Sigmoid colon (tissue), 7 donors: Measurements from ENCODE around the gene ADGRV1. TPM values are rescaled to one million over a fixed set of nuclear protein-coding genes. Genes with fewer than 3 reads are reported as not detected.

Source experiments
- DNase-seq: peaks from one replicate; pipeline ENCODE4 v3.0.0-alpha.2; 2019
- H3K27ac ChIP-seq, 4 donors: fragments of 200-600 bp; sonication (generic); one replicate each; pipeline ENCODE4 v1.5.1; 2016 to 2019; ENCODE audit warnings: mild to moderate bottlenecking in 1 of 4
- H3K27me3 ChIP-seq, 3 donors: fragments of 200-600 bp; sonication (generic); one replicate each; pipeline ENCODE4 v1.5.1; 2019; ENCODE audit warnings: mild to moderate bottlenecking in 1 of 3
- H3K36me3 ChIP-seq, 4 donors: fragments of 200-600 bp; sonication (generic); one replicate each; pipeline ENCODE4 v1.5.1; 2016 to 2019
- H3K4me1 ChIP-seq, 4 donors: fragments of 200-600 bp; sonication (generic); one replicate each; pipeline ENCODE4 v1.5.1; 2017 to 2019
- H3K4me3 ChIP-seq, 4 donors: fragments of 200-600 bp; sonication (generic); one replicate each; pipeline ENCODE4 v1.5.1; 2017 to 2019; ENCODE audit warnings: mild to moderate bottlenecking in 2 of 4, moderate library complexity in 1 of 4
- H3K9me3 ChIP-seq, 4 donors: fragments of 200-600 bp in 3 of 4; sonication (generic) in 3 of 4; one replicate each; pipeline versions ENCODE4 v1.5.1 to v1.6.1; 2013 to 2019
- CTCF ChIP-seq, 4 experiments: fragments of 450-650 bp in 3 of 4; fragments of 200-600 bp in 1 of 4; IDR thresholded peaks; one replicate each; pipeline ENCODE4 v1.5.1; 2016 to 2019; ENCODE audit warnings: antibody characterized with exemption in 4 of 4, mild to moderate bottlenecking in 3 of 4, moderate library complexity in 2 of 4
- EP300 ChIP-seq, 4 donors: sonication (generic); formaldehyde crosslinking; IDR thresholded peaks; one replicate each; pipeline ENCODE4 v1.6.1; 2017; ENCODE audit warnings: antibody characterized with exemption in 4 of 4
- POLR2A ChIP-seq, 2 donors: fragments of 450-650 bp; IDR thresholded peaks; one replicate each; pipeline ENCODE4 v1.6.1; 2016; ENCODE audit warnings: antibody characterized with exemption in 2 of 2, mild to moderate bottlenecking in 2 of 2, moderate library complexity in 2 of 2
- POLR2AphosphoS5 ChIP-seq, 4 donors: sonication (generic); formaldehyde crosslinking; IDR thresholded peaks; one replicate each; pipeline ENCODE4 v1.6.1; 2017; ENCODE audit warnings: antibody characterized with exemption in 4 of 4
- WGBS, 2 donors: extraction: QIAGEN DNeasy Blood & Tissue Kit; methylation state at CpG; one replicate each; pipeline ENCODE4 v1.1.7; 2013; 5-methylcytosine and 5-hydroxymethylcytosine counted together
- intact Hi-C: fragments of 100-400 bp; cut with DNase I; formaldehyde crosslinking; loops from one replicate; pipeline ENCODE4 v1.15.1; 2023
- polyA plus RNA-seq, 3 donors: library from polyadenylated mRNA; stranded (reverse); fragments of 200-250 nt; gene quantifications; one replicate each; pipeline ENCODE4 v1.2.3, GENCODE V29; 2013
- total RNA-seq, 4 donors: library from RNA; depleted of rRNA; stranded (reverse); fragments of >200 nt; gene quantifications; one replicate each; pipeline ENCODE4 v1.1.0, GENCODE V29; 2016
- donor health status: healthy with polysubstance abuse.
- donor health status: Bipolar disorder and iron deficiency.
- donor health status: healthy.

The ADGRV1 gene
- total and polyA plus RNA-seq, 7 donors: 0.54 to 2.1 (median 0.74) TPM; not detected in 1

- Histone ChIP-seq H3K9me3 (no peaks in the 10 kb centered on the region), H3K27ac (peak overlapping the region in 1 of 4 donors; percentile 47), H3K36me3 (no peaks in the 10 kb centered on the region), H3K27me3 (no peaks in the 10 kb centered on the region), H3K4me3 (no peak overlapping the region), H3K4me1 (peaks cover 0 to 65% (median 51%) of the 10 kb centered on the region in 4 donors)
- 47 to 84% methylated on average over 4 of the region's 4 CpGs for WGBS, 2 donors
- DNase-seq: no peak
- intact Hi-C loops: no loop called here
- no peak for TF ChIP-seq CTCF (IDR thresholded peaks at IDR 0.05)
Observed at GRCh38 chr5:91026466-91026865, 467.9 kb downstream of the ADGRV1 start.

- Histone ChIP-seq H3K27ac (peak overlapping the region in 2 of 4 donors; percentile 11 to 47), H3K36me3 (no peaks in the 10 kb centered on the region), H3K4me3 (no peak overlapping the region), H3K4me1 (peaks cover 0 to 59% (median 45%) of the 10 kb centered on the region in 4 donors), H3K9me3 (no peaks in the 10 kb centered on the region), H3K27me3 (no peaks in the 10 kb centered on the region)
- TF ChIP-seq EP300 (IDR thresholded peaks at IDR 0.05): no peak
- no peak for TF ChIP-seq POLR2A (IDR thresholded peaks at IDR 0.05)
- TF ChIP-seq POLR2AphosphoS5 (IDR thresholded peaks at IDR 0.05): no peak
- TF ChIP-seq CTCF (IDR thresholded peaks at IDR 0.05): no peak
- intact Hi-C loops: no loop called here
- no peak for DNase-seq
- WGBS, 2 donors: 26 to 70% methylated on average over 1 of the region's 1 CpG
Observed at GRCh38 chr5:91027405-91028139, 469.0 kb downstream of the ADGRV1 start.

- Histone ChIP-seq H3K4me1 (peaks cover 0 to 54% (median 44%) of the 10 kb centered on the region in 4 donors), H3K9me3 (no peaks in the 10 kb centered on the region), H3K27me3 (no peaks in the 10 kb centered on the region), H3K36me3 (no peaks in the 10 kb centered on the region), H3K27ac (peak overlapping the region in 1 of 4 donors; percentile 44), H3K4me3 (no peak overlapping the region)
- WGBS, 2 donors: 14 to 67% methylated on average over 2 of the region's 2 CpGs
- no peak for DNase-seq
- intact Hi-C loops: no loop called here
- no peak for TF ChIP-seq POLR2A (IDR thresholded peaks at IDR 0.05)
- TF ChIP-seq POLR2AphosphoS5 (IDR thresholded peaks at IDR 0.05): no peak
- TF ChIP-seq EP300 (IDR thresholded peaks at IDR 0.05): no peak
- no peak for TF ChIP-seq CTCF (IDR thresholded peaks at IDR 0.05)
Observed at GRCh38 chr5:91028499-91028956, 469.9 kb downstream of the ADGRV1 start.

- 59 to 80% methylated on average over 6 of the region's 6 CpGs for WGBS, 2 donors
- no peak for DNase-seq
- intact Hi-C loops: no loop called here
- H3K36me3 ChIP-seq: no peaks in the 10 kb centered on the region
- TF ChIP-seq EP300 (IDR thresholded peaks at IDR 0.05) (no peak), POLR2A (IDR thresholded peaks at IDR 0.05) (no peak), POLR2AphosphoS5 (IDR thresholded peaks at IDR 0.05) (no peak), CTCF (IDR thresholded peaks at IDR 0.05) (no peak)
- no peaks in the 10 kb centered on the region for H3K27me3 ChIP-seq
- H3K27ac ChIP-seq: no peak overlapping the region
- H3K4me3 ChIP-seq: no peak overlapping the region
- no peaks in the 10 kb centered on the region for H3K9me3 ChIP-seq
- peaks cover 0 to 45% (median 33%) of the 10 kb centered on the region in 4 donors for H3K4me1 ChIP-seq
Observed at GRCh38 chr5:91030521-91031401, 472.2 kb downstream of the ADGRV1 start.
